Inflammatory macrophage treated with lipopolysaccharide for 1 hour (primary cell): Measurements from ENCODE around the gene BAG1.

Experiments
- DNase-seq, 2 donors: peaks; one replicate each; pipeline ENCODE4 v3.0.0-alpha.2; 2020 to 2022

BAG1 gene

GRCh38 chr9:33239921-33240320 lies 24.6 kb downstream of the BAG1 start, which contains the start of gene SPINK4:
Gene SPINK4 (plus strand): TSS chr9:33240167. CDS start chr9:33240209, 42 bp downstream.
- DNase-seq: no peak

DNA sequence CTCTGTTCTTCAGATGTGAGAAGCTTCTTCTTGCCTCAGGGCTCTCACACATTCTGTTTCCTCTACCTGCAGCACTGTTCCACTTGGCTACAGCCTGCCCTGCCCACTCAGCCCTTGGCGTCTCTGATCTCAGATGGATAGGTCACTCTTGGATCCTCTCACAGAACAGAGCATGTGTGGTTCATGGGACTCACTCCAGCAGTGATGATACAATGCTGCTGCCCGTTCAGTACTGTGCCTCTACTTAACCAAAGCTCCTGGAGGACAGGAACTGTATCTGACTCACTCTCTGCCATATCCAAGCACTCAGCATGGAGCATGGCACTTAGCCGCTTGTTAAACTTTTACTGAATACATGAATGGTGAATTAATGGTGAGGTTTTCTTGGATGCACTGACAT lies 27.9 kb downstream of the BAG1 start:
- no peak for DNase-seq

GRCh38 chr9:33234511-33235467 lies 29.7 kb downstream of the BAG1 start:
- no peak for DNase-seq

DNA sequence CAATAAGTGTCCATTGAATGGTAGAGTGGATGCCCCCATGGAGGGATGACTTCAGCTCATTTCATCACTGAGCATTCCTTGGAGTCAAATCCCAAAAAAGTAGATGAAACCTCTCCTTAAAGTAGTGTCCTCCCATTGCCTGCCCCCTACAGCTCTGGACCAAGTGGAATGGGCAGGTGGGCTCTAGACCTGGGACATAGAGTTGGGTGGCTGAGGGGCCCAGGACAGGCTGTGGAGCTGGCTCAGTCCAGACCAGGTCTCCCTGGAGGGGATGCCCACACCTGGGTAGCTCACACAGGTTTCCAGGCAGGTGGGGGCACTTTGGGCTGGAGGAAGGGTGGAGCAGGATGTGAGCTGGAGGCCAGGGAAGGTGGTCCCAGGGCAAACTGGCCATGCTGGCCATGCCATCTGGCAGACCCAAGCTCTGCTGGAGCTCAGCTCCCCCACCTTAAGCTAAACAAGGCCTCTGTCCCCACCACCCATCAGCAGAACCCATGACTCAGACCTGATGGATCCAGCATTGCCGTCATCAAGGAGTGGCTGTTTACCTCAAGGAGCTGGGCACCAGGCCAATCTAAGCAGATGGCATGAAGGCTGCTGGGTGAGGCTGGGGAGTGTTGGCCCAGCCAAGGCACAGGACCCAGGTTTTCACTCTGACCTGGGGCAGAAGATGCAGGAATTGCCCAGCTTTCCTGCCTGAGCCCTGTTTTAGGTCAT lies 30.7 kb downstream of the BAG1 start:
- DNase-seq: no peak

- DNase-seq: no peak
Measured at GRCh38 chr9:33232815-33233214, 31.7 kb downstream of the BAG1 start.

DNA sequence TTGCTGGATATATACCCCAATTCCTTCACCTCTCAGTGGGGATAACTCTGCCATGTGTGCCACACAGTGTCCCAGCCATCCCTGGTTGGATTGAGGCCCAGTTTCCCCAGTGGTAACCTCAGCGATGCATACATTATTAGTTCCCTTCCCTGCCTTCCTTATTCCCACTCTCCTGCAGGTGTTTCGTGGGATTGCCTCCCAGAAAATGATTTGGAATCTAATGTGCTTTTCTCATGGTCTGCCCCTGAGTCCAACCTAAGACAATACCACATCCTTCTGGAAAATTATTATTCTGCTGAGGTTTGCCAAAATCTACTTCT lies 32.9 kb downstream of the BAG1 start:
- DNase-seq: no peak

DNA sequence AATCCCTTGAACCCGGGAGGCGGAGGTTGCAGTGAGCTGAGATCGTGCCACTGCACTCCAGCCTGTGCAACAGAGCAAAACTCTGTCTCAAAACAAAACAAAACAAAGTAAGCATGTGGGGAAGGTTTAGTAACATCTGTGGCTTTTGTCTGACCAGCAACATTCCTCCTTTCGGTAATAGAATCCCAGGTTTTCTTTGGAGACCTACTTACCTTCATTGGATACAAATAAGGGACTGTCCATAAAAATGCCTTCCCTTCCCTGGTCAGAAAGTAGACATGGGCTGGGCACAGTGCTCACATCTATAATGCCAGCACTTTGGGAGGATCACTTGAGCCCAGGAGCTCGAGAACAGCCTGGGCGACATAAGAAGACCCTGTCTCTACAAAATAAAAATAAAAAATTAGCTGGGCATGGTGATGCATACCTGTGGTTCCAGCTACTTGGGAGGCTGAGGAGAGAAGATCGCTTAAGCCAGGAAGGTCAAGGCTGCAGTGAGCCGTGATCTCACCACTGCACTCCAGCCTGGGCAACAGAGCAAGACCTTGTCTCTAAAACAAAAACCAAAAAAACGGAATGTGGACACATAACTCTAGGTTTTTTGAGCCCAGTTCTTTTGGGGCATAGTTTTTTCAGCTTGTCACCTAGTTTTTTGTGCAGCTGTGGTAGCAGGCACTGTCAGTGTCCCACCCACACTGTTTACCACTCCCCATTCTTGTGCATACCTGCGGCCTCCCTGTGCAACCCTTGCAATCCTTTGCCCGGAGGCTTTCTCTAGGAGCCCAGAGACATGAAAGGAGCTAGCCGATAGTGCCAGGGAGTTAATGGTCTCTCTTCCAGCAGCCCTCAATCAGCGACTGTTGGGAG lies 33.5 kb downstream of the BAG1 start:
- DNase-seq: no peak

DNA sequence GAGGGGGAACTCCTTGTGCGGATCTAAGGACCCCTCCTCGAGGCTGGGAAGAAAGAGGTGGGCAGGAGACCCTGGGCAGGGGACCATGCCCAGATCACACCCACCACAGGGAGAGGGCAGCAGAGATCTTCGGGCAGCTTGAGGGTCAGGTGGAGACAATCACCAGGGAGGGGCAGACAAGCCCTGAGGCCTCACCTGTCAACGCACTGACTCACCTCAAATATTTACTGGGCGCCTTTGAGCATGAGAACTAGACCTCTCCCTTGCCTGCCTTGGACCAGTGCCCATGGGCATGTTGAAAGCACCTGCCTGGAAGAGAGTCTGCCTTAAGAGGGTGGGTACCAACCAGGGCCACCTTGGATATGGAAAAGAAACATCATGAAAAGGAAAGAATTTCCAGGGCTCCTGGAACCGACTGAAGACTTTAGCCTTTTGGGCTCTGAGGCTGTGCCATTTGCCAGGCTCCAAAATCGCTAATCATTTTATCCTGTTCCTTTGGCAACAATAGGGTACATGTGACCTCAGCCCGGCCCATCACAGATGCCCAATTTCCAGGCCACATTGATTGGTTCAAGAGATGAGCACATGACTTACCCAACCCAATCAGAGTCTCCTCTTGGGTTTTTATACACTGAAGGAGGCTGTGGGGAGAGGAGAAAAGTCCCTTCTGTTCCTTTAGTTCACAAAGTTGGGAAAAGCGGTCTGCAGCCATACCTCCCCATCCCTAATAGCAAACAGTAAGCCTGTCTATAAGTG lies 35.0 kb downstream of the BAG1 start:
- DNase-seq: no peak

DNA sequence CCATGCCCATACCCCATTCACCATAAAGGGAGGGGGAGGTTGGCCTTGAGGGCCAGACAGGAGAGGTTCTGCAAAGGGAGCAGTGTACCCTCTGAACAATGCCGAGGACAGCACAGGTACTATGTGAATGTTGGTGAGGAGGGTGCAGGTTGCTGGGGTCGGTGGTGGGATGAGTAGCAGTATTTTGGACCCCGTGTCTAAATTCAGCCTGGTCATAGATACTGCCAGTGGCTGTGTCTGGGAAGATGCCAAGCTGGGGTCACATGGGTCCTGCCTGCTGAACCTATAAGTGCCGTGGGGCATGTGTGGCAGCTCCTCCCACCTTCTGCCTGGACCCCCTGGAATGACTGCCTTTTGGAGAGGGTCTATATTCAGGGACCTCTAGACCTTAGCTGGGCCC lies 35.9 kb downstream of the BAG1 start:
- no peak for DNase-seq

- no peak for DNase-seq
Measured at GRCh38 chr9:33227741-33228140, 36.8 kb downstream of the BAG1 start.

- peak; percentile 70 to 83 for DNase-seq
Measured at GRCh38 chr9:33227008-33227398, 37.5 kb downstream of the BAG1 start.

- peak; percentile 59 to 95 for DNase-seq
Measured at GRCh38 chr9:33225319-33226147, 39.0 kb downstream of the BAG1 start.

DNA sequence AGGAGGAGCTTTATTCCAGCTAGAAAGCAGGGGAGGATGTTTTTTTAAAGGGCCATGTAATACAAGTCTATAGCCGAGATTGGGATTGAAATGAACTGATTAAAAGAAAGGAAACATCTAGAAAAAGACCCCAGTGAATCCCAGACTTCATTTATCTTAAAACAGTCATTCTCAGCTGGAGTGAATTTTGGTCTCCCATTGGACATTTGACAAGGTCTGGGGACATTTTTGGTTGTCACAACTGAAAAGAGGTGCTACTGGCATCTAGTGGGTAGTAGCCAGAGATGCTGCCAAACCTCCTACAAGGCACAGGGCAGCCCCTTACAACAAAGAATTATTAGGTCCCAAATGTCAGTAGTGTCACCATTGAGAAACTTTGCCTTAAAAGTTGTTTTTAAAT lies 40.8 kb downstream of the BAG1 start:
- DNase-seq: peak; percentile 28 to 41

GRCh38 chr9:33222031-33222430 lies 42.5 kb downstream of the BAG1 start:
- no peak for DNase-seq

DNA sequence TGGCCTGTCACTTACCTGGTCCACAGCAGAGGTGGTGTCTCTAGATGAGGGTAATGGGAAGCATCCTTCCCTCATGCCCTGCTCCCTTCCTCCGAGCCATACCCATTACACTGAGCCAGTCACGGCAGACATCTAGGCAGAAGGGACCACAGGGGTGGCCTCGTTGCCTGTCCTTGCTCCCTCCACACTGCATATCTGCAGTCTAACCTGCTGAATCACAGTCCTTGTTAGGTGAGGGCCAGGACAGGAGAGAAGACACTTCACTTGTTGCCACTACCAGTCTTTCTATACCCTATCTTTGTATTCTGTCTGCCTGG lies 43.0 kb downstream of the BAG1 start:
- no peak for DNase-seq

- DNase-seq: peak; percentile 18 to 24
Measured at GRCh38 chr9:33220681-33221567, 43.6 kb downstream of the BAG1 start.

DNA sequence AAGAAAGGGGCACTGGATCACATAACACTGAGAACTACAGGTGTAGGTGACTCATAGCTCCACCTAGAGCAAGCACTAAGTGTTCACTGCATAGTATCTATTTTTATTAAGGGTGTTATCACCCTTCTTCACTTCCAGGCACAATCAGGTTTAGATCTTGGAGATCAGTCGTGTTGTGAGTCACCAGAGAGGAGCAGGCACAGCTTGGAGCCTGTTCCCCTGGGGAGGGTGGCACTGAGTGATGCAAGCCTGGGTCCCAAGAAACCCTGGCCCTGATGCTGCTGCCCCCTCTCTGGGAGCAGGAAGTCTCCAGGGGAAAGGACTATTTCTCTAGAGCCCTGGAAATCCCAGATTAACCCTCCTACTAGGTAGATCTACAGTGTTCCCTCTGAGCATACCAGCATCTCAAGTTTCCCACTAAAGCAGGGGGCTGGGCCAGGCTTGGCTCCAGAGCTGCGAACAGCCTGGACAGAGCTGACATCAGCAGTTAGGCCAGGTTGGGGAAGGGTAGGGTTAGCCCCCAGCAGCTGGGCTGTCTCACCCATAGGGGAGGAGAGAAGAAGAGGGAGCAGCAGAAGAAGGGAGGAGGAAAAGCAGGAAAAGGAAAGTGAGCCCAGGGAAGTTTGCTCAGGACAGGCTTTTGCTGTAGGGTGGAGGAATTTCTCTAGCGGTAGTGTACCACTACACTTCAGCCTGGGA lies 52.7 kb downstream of the BAG1 start:
- DNase-seq: no peak

DNA sequence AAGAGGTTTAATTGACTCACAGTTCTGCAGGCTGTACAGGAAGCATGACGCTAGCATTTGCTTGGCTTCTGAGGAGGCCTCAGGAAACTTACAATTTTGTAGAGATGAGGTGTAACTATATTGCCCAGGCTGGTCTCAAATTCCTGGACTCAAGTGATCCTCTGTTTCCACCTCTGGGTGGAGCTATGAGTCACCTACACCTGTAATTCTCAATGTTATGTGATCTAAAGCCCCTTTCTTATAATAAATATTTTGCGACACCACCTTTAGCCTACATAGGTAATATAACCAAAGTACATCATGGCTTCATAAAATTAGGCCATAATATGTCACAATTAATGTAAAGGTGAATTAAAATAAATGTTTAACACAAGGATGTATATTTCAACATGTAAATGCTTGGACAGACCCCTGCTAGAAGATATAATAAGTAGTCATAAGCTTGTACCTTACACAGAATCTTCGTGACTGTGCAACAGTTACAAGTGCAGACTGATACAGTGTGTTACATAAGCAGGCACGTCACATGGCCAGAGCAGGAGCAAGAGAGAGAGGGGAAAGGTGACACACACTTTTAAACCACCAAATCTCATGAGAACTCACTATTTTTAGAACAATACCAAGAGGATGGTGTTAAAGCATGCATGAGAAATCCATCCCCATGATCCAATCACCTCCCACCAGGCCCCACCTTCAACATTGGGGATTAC lies 54.3 kb downstream of the BAG1 start:
- no peak for DNase-seq

DNA sequence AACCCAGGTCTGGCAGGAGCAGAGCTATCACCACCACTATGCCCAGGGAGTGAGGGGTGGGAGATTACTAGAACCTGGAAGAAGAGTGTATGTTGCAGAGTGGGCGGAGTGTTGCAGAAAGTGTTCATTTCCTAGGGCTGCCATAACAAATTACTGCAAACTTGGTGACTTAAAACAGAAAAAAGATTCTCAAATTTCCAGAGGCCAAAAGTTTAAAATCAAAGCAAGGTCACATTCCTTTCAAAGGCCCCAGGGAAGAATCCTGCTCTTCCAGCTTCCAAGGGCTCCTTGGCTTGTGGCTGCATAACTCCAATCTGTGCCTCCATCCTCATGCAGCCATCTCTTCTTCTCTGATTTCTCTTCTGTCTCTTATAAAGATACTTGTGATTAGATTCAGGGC lies 55.1 kb downstream of the BAG1 start:
- no peak for DNase-seq
